Esophagus (tissue), 2 donors: ENCODE measurements around the gene RSF1. TPM values are rescaled to one million over a fixed set of nuclear protein-coding genes. Genes with fewer than 3 reads are reported as not detected.

Experiments used
- H3K27ac ChIP-seq, 2 donors: one replicate each; pipeline ENCODE4 v1.5.1; 2013; ENCODE audit warnings: low read depth in 2 of 2, mild to moderate bottlenecking in 2 of 2, inconsistent platforms in 1 of 2, low read length in 1 of 2, moderate library complexity in 1 of 2
- H3K27me3 ChIP-seq, 2 donors: one replicate each; pipeline ENCODE4 v1.6.1; 2013; ENCODE audit warnings: low read length in 2 of 2, control low read depth in 1 of 2, mild to moderate bottlenecking in 1 of 2; ENCODE audit not compliant: insufficient read depth in 2 of 2, control insufficient read depth in 1 of 2
- H3K36me3 ChIP-seq, 2 donors: one replicate each; pipeline ENCODE4 v1.6.1; 2013; ENCODE audit warnings: low read length in 1 of 2; ENCODE audit not compliant: control insufficient read depth in 2 of 2, insufficient read depth in 2 of 2
- H3K4me1 ChIP-seq, 2 donors: one replicate each; pipeline ENCODE4 v1.6.1; 2013; ENCODE audit warnings: low read length in 1 of 2; ENCODE audit not compliant: control insufficient read depth in 2 of 2, insufficient read depth in 2 of 2
- H3K4me3 ChIP-seq, 2 donors: one replicate each; pipeline ENCODE4 v1.5.1; 2013; ENCODE audit warnings: low read length in 2 of 2, mild to moderate bottlenecking in 2 of 2, low read depth in 1 of 2, moderate library complexity in 1 of 2
- H3K9me3 ChIP-seq, 2 donors: one replicate each; pipeline ENCODE4 v1.6.1; 2013; ENCODE audit warnings: mild to moderate bottlenecking in 2 of 2, low read depth in 1 of 2, low read length in 1 of 2, moderate library complexity in 1 of 2; ENCODE audit not compliant: control insufficient read depth in 2 of 2, insufficient read depth in 1 of 2
- WGBS, 2 donors: extraction: QIAGEN DNeasy Blood & Tissue Kit; methylation state at CpG; one replicate each; pipeline ENCODE4 v1.1.7; 2013; 5-methylcytosine and 5-hydroxymethylcytosine counted together
- polyA plus RNA-seq, 2 donors: library from polyadenylated mRNA; stranded (reverse); fragments of 200-250 nt; gene quantifications; one replicate each; pipeline ENCODE4 v1.2.3, GENCODE V29; 2013
- donor health status: healthy with polysubstance abuse.
- donor health status: Bipolar disorder and iron deficiency.

The RSF1 gene
- polyA plus RNA-seq, 2 donors: 4.8 to 8.3 TPM

DNA sequence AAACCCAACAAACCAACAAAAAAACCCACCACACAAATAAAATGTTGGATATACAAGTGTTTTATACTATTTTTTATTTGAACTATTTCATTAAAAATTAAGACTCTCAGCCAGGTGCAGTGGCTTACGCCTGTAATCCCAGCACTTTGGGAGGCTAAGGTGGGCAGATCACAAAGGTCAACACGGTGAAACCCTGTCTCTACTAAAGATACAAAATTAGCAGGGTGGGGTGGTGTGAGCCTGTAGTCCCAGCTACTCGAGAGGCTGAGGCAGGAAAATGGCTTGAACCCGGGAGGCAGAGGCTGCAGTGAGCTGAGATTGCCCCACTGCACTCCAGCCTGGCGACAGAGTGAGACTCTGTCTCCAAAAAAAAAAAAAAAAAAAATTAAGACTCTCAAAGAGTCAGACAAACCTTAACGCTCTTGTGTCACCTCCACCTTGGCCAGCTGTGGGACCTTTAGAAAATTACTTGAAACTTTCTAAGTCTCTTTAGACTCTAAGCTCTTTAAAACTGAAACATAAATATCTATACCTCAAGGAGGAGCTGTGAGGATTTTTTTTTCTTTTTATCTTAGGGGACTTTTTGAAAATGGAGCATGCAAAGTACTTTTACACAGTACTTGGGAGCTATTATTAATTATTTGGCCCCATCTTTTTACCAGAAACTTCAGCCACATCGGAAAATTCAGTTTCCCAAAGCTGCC lies 114.5 kb downstream of the RSF1 start:
- Histone ChIP-seq H3K4me1 (no peaks in the 10 kb centered on the region), H3K36me3 (no peaks in the 10 kb centered on the region), H3K9me3 (no peaks in the 10 kb centered on the region), H3K4me3 (no peak overlapping the region), H3K27me3 (no peaks in the 10 kb centered on the region), H3K27ac (no peak overlapping the region)
- 95 to 97% methylated on average over 7 of the region's 7 CpGs for WGBS, 2 donors

DNA sequence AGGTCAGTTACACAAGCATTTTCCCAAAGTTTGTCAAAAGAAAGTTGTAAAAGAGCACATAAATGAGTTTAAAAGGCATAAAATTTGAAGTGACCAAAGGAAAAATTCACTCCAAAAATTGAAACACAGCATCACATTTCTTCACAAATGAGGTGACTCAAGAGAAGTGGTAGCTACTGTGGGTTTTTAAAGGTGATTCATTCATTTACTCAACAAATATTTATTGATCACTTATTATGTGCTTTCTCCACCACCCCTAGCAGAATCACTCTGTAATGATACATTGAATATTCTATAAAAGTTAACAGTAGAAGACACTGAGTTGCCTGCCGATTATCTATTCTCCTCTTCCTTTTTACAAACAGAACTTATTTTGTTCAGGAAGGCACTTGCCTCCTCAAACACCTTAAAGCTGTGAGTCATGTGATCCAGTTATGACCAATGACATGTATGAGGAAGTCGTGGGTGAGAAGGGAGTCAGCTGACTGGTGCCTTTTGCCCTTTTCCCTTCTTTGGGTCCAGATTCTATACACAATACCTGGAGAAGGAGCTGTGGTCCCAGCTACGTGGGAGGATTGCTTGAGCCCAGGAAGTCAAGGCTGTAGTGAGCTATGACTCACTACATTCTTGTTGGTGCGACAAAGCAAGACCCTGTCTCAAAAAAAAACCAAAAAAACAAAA lies 115.2 kb downstream of the RSF1 start:
- no peaks in the 10 kb centered on the region for H3K36me3 ChIP-seq
- H3K27me3 ChIP-seq: no peaks in the 10 kb centered on the region
- WGBS, 2 donors: 79 to 86% methylated on average over 4 of the region's 4 CpGs
- H3K27ac ChIP-seq: no peak overlapping the region
- no peak overlapping the region for H3K4me3 ChIP-seq
- no peaks in the 10 kb centered on the region for H3K9me3 ChIP-seq
- H3K4me1 ChIP-seq: no peaks in the 10 kb centered on the region

DNA sequence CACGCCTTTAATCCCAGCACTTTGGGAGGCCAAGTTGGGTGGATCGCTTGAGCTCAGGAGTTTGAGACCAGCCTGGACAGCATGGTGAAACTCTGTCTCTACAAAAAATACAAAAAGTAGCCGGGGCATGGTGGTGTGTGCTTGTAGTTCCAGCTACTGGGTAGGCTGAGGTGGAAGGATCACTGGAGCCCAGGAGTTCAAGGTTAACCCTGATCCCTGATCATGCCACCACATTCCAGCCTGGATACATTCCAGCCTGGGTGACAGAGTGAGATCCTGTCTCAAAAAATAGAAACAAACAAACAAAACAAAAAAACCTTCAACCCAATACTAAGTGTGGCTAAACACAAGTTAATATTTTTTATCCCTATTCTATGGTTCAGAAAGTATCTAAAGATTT lies 116.5 kb downstream of the RSF1 start:
- Histone ChIP-seq H3K9me3 (no peaks in the 10 kb centered on the region), H3K27ac (no peak overlapping the region), H3K36me3 (no peaks in the 10 kb centered on the region), H3K27me3 (no peaks in the 10 kb centered on the region), H3K4me1 (no peaks in the 10 kb centered on the region), H3K4me3 (no peak overlapping the region)
- WGBS, 2 donors: 95 to 99% methylated on average over 3 of the region's 3 CpGs

DNA sequence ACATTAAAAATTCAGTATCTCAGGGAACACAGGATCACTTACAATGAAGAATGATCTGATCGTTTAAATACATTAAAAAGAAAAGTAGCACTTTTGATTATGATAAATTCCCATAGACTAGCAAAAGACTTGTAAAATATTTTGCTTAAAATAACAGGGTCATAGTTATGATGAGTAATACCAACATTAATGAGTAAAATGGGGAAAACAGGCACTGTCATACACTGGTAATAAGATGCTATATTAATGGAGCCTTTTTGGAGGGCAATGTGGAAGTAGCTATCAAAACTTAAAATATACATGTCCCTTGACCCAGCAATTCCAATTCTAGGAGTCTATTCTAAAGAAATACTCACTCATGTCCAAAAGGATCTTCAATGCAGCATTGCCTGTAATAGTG lies 121.1 kb downstream of the RSF1 start:
- no peaks in the 10 kb centered on the region for H3K27me3 ChIP-seq
- no peak overlapping the region for H3K27ac ChIP-seq
- no peak overlapping the region for H3K4me3 ChIP-seq
- no peaks in the 10 kb centered on the region for H3K4me1 ChIP-seq
- WGBS, 2 donors: 81% methylated on average over 1 of the region's 1 CpG
- H3K9me3 ChIP-seq: no peaks in the 10 kb centered on the region
- H3K36me3 ChIP-seq: no peaks in the 10 kb centered on the region

DNA sequence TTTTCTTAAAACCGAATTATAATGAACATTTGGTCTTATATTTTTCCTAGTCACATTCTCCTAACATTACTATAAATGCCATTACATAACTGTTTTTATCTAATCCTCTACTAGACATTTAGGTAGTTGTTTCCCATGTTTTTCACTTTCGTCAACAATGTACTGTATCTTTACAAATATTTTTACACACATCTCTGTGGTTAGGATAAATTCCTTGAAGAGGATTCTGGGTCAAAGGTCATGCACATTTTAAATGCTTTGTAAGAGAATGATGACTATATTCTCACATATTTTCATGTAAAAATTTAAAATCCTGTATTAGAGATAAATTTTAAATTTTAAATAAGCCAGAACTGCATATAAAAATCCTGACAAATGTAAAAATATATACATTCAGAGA lies 121.6 kb downstream of the RSF1 start:
- Histone ChIP-seq H3K27ac (no peak overlapping the region), H3K9me3 (no peaks in the 10 kb centered on the region), H3K4me1 (no peaks in the 10 kb centered on the region), H3K27me3 (no peaks in the 10 kb centered on the region), H3K4me3 (no peak overlapping the region), H3K36me3 (no peaks in the 10 kb centered on the region)
- 90 to 96% methylated on average over 2 of the region's 2 CpGs for WGBS, 2 donors

DNA sequence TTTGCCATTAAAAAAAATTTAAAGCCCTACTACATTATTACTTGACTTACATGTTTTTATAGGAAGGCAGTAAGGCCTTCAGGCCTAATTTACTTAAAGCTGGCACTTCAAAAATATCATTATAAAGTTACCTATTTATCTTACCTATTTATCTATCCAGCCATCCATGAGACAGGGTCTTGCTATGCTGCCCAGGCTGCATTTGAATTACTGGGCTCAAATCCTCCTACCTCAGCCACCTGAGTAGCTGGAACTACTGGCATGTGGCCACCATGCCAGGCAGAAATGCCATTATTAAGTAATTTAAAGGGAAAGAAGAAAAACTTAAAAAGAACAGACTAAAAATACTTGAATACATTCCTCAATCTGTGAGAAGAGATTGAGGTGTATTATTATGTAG lies 122.7 kb downstream of the RSF1 start:
- H3K4me3 ChIP-seq: no peak overlapping the region
- no peaks in the 10 kb centered on the region for H3K9me3 ChIP-seq
- no peaks in the 10 kb centered on the region for H3K4me1 ChIP-seq
- no peak overlapping the region for H3K27ac ChIP-seq
- H3K27me3 ChIP-seq: no peaks in the 10 kb centered on the region
- H3K36me3 ChIP-seq: no peaks in the 10 kb centered on the region

DNA sequence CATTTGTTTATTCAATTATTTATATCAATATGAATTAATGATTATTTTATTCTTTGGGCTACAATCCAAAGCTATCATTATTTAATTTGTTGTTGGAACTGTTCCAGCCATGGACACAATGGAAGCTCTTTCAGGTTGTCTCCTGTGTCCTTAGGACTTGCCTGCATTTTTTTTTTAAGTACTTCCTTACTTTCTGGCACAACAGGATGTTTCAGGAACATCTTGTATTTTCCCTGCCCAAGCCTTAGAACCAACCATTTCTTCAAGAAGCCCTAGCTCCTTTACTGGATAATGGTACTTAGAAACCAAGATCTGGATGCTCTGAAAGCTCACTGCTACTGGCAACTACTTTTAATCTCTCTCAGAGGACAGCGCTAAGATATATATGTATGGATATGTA lies 125.1 kb downstream of the RSF1 start:
- WGBS, 2 donors: 92 to 97% methylated on average over 1 of the region's 1 CpG
- H3K27ac ChIP-seq: no peak overlapping the region
- peaks cover 0 to 2% of the 10 kb centered on the region in 2 donors for H3K36me3 ChIP-seq
- H3K9me3 ChIP-seq: no peaks in the 10 kb centered on the region
- H3K4me1 ChIP-seq: no peaks in the 10 kb centered on the region
- H3K27me3 ChIP-seq: no peaks in the 10 kb centered on the region
- H3K4me3 ChIP-seq: no peak overlapping the region

DNA sequence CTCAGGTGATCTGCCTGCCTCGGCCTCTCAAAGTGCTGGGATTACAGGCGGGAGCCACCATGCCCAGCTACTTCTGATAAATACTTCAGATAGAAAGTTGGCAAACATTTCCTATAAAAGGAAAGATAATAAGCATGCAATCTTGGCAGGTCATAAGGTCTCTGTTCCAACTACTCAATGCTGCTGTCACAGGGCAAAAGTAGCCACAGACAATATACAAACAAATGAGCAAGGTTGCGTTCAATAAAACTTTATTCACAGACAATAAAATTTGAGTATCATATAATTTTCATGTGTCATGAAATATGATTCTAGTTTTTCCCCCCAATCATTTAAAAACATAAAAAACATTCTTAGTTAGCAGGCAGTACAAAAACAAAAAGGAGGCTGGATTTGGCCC lies 129.9 kb downstream of the RSF1 start:
- H3K27me3 ChIP-seq: no peaks in the 10 kb centered on the region
- H3K4me1 ChIP-seq: no peaks in the 10 kb centered on the region
- WGBS, 2 donors: 93 to 94% methylated on average over 3 of the region's 3 CpGs
- H3K27ac ChIP-seq: no peak overlapping the region
- H3K4me3 ChIP-seq: no peak overlapping the region
- H3K36me3 ChIP-seq: peaks cover 0 to 2% of the 10 kb centered on the region in 2 donors
- no peaks in the 10 kb centered on the region for H3K9me3 ChIP-seq

DNA sequence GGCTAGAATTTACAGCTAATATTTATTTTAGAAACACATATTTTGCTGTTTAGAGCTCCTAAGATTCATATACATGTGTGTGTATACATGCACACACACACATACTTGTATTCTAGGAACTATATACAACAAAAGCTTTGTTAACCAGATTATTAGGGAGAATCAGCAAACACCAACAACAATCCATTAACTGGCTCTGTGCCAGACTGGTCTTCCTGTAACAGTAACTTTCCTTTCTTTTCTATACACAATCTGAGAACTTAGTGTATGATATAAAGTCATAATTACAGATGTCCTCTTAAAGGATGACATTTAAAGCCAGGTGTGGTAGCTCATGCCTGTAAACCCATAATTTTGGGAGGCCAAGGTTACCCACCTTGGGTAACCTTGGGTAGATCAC lies 133.4 kb downstream of the RSF1 start:
- H3K27me3 ChIP-seq: no peaks in the 10 kb centered on the region
- no peak overlapping the region for H3K4me3 ChIP-seq
- H3K36me3 ChIP-seq: peaks cover 0 to 2% of the 10 kb centered on the region in 2 donors
- no peak overlapping the region for H3K27ac ChIP-seq
- H3K9me3 ChIP-seq: no peaks in the 10 kb centered on the region
- no peaks in the 10 kb centered on the region for H3K4me1 ChIP-seq

DNA sequence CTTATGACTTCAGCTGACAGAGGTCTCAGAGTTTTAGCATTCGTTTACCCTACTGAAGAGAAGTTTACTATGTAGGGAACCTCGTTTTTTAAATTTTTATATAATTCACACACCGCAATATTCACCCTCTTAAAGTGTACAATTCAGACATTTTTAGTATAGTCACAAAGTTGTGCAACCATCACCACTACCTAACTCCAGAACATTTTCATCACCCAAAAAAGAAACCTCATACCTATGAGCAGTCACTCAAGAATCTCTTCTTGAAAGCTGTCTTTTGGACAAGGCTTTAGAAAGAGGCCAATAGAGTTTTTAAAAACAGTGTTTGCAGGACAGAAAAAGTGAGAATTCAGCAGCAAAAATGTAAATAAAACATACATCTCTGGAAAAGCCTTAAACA lies 143.4 kb downstream of the RSF1 start:
- H3K9me3 ChIP-seq: no peaks in the 10 kb centered on the region
- H3K27ac ChIP-seq: no peak overlapping the region
- no peak overlapping the region for H3K4me3 ChIP-seq
- H3K27me3 ChIP-seq: no peaks in the 10 kb centered on the region
- H3K4me1 ChIP-seq: no peaks in the 10 kb centered on the region
- whole genome bisulfite sequencing, 2 donors: 92 to 96% methylated on average over 3 of the region's 3 CpGs
- peaks cover 2 to 3% of the 10 kb centered on the region in 2 donors for H3K36me3 ChIP-seq
